Activated CD4-positive, CD25-positive, alpha-beta regulatory T cell treated with anti-CD3 and anti-CD28 coated beads, Interleukin-2, amount 50 U/mL, for 72 hours (primary cell): ENCODE data around the gene LITAFD.

ENCODE experiments used
- DNase-seq: peaks from one replicate; pipeline ENCODE4 v3.0.0; 2021

The LITAFD gene

DNA sequence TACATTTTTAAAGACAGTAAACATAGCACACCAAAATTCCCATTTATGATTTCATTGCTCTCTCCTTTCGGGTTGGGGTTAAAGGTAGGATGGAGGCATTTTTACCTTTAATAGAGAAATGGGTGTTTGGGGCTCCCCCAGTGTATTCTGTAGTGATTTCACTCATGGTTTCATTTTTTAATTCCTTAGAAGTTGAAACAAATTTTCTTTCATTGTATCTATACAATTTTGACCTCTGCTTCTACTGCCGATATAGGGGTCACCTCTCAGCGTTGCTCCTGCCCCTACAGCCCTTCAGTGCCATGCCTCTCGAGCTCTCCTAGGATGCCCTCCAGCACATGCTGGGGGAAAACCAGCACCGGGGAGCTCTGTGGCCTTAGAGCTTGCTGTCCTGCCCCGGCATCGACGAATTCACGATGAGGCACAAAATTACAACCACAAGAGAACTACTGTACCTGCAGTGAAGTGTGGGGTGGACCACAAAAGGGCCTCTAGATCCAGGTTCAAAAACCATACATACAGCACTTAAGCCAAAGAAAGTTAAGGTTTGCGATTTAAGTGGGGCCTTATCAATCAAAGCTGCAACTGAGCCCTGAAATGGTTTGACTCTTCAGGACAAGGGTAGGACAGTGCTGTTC, 39.3 kb downstream of the LITAFD start:
- DNase-seq, result no peak

DNA sequence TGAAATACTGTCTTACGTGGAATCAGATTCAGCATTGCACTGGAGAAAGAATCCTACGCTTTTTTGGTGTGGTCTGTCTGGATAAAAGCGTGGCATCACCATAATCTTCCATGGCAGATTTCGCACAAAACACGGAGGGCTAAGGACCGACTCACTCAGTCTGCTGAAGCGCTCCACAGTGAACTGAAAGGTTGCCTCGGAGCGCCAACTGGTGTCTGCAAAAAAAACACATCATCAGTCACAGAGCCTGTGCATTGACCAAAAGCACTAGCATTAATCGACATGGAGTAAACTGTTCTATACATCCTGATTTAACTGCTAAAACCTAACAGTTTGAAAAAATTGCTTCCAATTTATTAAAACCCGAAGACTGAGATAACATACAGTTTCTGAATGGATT, 41.0 kb downstream of the LITAFD start:
- no peak for DNase-seq

DNA sequence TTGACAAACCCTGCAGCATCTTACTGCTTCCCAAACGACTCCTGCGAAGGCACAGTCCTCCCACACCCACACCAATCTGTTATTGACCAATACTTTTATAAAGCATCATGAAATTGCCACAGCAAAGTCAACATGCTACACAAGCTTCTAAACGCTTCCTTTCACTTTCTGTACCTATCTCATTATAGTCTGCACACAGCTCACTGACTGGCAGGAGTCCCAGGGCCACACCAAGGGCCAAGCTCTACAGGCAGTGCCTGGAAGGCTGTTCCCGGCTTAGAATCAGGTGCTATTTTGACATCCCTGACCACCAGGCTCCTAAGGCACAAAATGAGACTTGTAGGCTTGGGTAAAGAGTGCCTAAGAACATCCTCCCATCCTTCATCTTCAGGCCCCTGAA, 42.1 kb downstream of the LITAFD start:
- no peak for DNase-seq

- DNase-seq, result no peak
Observed at GRCh38 chr16:8925455-8925854, 43.3 kb downstream of the LITAFD start.

DNA sequence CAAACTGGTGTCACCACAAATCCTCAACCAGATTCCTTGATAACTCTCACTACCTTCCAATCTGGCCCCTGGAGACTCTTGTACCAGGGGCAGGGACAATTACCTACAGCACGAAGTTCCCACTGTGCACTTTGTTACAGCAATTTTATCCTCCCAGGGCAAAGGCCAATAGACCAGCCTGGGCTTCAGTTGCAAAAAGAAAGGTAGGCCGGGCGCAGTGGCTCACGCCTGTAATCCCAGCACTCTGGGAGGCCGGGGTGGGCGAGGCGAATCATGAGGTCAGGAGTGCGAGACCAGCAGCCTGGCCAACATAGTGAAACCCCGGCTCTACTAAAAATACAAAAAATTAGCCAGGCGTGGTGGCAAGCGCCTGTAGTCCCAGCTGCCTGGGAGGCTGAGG, 44.7 kb downstream of the LITAFD start:
- no peak for DNase-seq

DNA sequence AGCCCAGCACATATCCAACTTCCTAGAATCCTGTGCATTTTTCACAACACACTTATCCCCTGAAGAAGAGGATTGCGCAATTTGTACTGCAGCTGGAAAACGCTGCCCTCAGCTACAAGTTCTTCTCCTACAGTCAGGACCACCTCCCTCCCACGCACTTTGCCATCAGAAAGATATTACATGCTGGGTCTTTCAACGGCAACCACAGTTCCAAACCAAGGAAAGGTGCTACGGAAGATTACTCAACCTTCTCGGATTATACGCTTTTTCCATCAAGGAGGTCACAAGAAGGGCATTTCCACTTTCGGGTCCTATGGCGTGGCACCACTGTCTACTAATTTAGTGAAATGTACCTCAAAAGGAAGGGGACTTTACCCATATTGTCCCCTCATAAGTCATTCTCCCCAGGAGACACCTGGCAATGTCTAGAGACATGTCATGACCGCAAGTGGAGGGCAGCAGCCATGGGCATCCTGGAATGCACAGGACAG, 46.4 kb downstream of the LITAFD start:
- DNase-seq, result no peak

GRCh38 chr16:8929086-8929748, 47.1 kb downstream of the LITAFD start:
- DNase-seq, result no peak

DNA sequence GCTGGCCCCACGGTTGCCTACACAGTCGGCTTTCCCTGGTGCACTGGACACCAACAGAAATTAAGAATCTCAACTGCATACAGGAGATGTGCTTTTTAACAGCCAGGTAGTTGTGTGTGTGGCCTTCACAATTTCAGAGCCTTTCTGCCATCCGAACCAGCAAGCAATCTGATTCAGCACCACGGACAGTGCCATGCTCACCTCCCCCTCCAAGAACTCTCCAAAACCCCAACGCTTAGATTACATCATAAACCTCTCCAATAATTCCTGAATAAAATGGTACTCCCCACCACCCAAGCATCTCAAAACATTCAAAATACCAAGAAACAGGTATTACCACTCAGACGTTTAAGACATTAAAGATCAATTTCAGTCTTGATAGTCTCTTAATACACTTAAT, 49.7 kb downstream of the LITAFD start:
- no peak for DNase-seq

GRCh38 chr16:8934601-8935000, 52.5 kb downstream of the LITAFD start:
- DNase-seq, result no peak
